Inferior parietal cortex (tissue), 1 donor: ENCODE measurements around the gene SLC25A34.

Experiments used
- DNase-seq: peaks from one replicate; pipeline ENCODE4 v3.0.0-alpha.2; 2016; ENCODE audit errors: extremely low spot score

SLC25A34 gene

GRCh38 chr1:15753776-15754175 lies 17.7 kb downstream of the SLC25A34 start:
- DNase-seq: no peak

- no peak for DNase-seq
Observed at GRCh38 chr1:15755021-15755645, 19.1 kb downstream of the SLC25A34 start.

- no peak for DNase-seq
Observed at GRCh38 chr1:15755646-15756040, 19.6 kb downstream of the SLC25A34 start.

- no peak for DNase-seq
Observed at GRCh38 chr1:15756143-15757015, 20.3 kb downstream of the SLC25A34 start.

DNA sequence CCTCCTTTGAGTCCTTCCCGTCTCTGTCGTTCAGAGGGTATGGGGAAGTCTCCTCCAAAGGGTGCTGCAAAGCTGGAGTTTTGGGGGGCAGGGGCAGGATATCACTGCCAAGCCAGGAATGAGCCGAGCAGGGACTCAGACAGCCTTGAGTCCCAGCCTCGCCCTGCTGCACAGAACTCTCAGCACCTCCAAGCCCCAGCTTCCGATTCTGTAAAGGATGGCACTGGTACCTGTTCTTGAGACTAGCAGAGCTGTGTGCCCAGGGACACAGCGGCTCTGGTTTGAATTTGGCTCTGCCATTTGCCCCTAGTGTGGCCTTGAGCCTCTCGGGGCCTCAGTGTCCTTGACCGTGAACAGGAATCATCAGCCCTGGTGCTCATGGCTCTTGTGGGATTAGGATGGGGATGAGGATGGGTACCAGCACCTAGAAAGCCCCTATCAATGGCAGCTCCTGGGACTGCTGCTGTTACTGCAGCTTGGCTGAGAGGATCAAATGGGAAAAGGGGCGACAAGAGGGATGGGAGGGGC lies 21.0 kb downstream of the SLC25A34 start:
- no peak for DNase-seq

- DNase-seq: no peak
Observed at GRCh38 chr1:15757575-15758342, 21.7 kb downstream of the SLC25A34 start.

GRCh38 chr1:15758343-15758931 lies 22.4 kb downstream of the SLC25A34 start, which contains the start of gene FBLIM1:
TSS of gene FBLIM1 (plus strand) at chr1:15758795. CDS start at chr1:15764984, 6,189 bp downstream.
- DNase-seq: no peak

DNA sequence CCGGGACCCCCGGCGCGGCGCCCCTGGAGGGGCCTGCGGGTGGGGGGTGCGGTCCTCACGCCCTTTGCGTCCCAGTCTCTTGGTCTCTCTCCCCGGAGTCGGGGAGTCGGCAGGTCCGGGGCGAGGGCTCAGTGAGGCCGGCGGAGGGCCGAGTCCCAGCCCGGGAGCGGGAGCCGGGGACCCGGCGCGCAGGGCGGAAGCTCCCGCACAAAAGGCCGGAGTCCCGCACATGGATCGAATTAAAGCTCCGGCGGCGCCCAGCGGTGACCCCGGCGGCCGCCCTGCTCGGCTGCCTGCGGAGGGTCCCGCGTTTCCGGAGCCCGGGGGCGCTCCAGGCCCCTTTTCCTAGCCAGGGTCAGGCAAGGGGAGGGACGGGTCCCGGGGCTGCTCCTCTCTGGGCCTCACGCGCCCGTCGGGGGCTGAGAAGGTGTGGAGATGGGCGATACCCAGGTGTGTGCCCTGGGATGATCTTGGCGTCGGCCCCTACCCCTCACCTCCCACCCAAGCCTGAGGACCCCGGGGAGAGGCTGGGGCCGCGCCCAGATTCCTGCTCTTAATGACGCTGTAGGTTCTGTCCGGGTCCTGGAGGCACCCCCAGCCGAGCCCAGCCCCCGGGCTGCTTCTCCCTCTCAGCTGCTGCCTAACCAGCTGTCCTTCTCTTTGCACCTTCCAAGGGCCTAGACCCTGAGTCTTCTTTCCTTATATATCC lies 23.0 kb downstream of the SLC25A34 start:
- DNase-seq: no peak

DNA sequence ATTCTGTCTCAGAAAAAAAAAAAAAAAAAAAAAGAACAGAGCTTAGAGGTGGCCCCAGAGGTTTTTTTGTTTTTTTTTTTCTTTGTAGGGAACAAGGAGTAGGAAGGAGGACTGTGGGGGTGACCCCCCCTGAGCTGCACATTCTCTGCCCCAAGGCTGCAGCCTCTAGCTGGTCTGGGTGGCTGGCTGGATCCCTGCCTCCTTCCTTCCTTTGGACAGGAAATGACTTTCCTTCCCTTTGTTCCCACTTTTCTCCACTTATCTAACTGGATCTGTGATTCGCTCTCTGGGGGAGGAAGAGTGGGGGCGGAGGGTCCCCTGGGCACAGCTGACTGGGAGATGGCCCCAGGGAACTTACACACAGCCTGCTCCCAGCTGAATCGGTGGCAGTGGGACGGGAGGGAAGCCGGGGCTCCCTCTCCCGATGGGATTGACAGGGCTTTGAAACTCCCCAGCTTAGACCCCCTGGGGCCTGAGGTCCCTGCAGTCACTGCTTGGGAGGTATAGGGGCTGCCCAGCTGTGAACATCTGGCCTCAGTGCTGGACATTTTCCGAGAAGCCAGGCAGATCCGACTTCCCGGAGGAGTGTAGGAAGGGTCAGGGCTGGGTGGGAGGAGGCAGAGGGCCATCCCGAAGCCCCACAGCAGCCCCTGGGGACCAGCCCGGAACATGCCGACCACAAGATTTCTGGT lies 24.6 kb downstream of the SLC25A34 start:
- DNase-seq: no peak

DNA sequence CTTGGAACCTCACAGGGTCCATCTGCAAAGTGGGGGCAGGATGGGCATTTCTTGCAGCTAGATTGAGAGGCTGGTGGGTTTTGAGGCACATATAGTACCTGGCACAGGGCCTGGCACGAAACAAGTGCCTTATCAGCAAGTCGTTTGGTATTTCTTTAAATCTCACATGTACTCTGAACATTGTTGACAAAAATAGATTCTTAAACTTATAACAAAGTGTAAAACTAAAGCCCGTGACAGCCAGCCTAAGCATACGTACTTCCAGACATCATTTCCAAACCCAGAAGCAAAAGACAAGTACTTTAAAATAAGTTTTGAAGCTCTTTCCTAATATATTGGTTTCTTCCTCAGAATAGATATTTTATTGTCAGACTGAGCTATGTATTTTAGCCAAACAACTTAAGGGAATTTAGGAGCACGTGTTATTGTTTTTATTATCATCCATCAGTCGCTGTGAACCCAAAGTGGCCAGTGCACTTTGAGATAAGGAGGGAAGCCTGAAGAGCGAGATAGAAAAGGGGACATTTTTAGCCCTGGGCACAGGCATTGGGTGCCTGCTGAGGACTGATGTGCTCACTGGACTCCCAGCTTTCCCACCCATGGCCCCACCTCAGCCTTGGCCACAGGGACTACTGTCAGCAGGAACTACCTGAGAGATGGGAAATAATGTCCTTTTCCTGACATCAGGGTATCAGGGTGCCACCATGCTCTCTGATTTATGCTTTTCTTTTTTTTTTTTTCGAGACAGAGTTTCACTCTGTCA lies 25.5 kb downstream of the SLC25A34 start:
- DNase-seq: no peak

- no peak for DNase-seq
Observed at GRCh38 chr1:15762546-15762945, 26.5 kb downstream of the SLC25A34 start.

DNA sequence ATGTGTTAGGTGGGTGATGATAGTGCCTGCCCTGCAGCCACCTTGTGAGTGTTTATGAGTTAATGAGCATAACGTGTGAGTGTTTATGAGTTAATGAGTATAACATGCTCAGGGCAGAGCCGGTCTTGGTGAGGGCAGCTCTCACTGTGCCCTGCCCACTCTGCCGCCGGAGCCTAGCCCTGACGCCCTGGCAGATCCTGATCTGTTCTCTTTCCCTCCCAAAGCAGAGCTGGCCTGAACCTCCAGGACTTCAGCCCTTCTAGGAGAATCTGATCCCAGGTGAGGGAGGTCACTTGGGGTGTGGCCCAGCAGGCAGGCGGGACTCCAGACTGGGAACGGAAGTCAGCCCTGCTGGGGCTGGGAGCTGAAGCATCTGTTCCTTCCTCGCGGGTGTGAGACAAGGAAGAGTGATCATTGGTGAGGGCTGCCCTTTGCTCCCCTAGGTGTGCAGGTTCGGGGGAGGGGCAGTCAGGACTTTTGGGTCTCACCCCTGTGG lies 28.3 kb downstream of the SLC25A34 start:
- DNase-seq: no peak

- no peak for DNase-seq
Observed at GRCh38 chr1:15764890-15765289, 28.8 kb downstream of the SLC25A34 start.

DNA sequence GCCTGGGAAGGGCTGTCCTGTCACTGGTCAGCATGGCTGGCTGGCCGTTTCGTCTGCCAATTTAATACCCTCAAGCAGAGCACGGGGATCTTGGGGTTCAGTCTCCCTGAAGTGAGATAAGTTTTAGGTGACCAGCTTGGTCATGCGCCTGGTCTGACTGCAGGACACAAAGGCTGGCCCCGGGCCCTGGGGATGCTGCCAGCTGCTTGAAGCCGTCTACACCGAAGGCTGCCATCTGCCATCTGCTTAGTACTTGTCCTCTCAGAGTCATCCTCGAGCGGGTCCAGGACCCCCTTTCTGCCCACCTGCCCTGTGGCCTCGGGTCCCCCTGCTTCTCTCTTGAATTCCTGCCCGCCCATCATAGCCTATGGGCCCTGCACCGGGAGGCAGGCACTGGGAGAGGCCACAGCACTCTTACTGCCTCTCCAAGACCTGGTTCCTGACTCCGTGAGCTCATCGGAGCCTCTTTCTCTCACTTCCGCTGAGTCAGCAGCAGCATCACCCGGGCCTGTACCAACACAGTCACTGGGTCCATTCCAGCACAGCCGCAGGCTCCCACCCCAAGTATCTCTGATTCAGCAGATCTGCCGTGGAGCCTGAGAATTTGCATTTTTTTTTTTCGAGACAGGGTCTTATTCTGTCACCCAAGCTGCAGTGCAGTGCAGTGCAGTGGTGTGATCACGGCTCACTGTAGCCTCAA lies 29.6 kb downstream of the SLC25A34 start:
- DNase-seq: no peak

- no peak for DNase-seq
Observed at GRCh38 chr1:15767941-15768340, 31.9 kb downstream of the SLC25A34 start.

GRCh38 chr1:15768388-15768787 lies 32.3 kb downstream of the SLC25A34 start:
- DNase-seq: no peak

DNA sequence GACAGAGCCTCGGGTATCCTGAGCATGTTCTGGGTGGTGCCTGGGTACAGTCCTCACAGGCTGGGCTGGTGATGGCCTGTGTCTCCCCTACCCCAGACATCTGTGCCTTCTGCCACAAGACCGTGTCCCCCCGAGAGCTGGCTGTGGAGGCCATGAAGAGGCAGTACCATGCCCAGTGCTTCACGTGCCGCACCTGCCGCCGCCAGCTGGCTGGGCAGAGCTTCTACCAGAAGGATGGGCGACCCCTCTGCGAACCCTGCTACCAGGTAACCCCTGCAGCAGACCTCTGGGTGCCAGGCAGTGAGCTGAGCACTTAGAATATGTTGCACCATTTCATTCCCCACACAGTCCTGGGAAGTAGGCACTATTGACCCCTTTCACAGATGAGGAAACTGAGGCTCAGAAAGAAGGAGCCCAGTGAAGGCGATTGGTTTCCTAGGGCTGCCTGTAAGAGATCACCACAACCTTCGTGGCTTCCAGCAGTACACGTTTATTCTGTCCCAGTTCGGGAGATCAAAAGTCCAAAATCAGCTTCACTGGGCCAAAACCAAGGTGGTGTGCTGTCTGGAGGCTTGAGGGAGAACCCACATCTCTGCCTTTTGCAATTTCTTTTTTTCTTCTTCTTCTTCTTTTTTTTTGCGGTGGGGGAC lies 34.4 kb downstream of the SLC25A34 start:
- no peak for DNase-seq

- no peak for DNase-seq
Observed at GRCh38 chr1:15771836-15772515, 35.9 kb downstream of the SLC25A34 start.
